ENCODE data around the gene ERI3.

DNA sequence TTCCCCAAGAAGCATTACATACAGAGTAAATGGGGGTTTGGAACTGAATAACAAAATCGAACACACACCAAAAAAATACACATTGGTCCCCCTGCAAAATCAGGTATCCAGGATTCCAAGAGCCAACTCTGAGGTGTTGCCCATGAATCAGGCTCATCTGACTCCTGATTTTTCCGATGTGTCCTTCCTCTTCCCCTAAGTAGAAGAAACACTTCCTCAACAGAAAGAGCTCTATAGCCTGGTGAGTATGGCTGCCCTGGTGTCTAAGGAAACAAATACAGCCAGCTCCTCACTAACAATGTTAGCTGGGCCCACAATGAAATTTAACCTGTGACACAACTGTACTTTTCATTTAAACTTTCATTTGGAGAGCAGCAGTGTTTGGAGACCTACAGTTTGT is 33.6 kb downstream of the ERI3 start:
- no peak for TF ChIP-seq POLR2A (IDR thresholded peaks at IDR 0.05; ENCODE audit: low read depth, low read length)
- TF ChIP-seq TAF1 (IDR thresholded peaks at IDR 0.05; ENCODE audit: borderline replicate concordance, low read depth, low read length), result no peak

Data from GM12892 (cell line).